Skeletal muscle satellite cell (primary cell): ENCODE results near the gene MYO7B.
A peak's percentile ranks its signal among the peaks of the same experiment; 100 is the strongest.
"Not testable (repeated sequence)": the region's sequence is repeated elsewhere in the genome, so short reads cannot be mapped to it uniquely, and the experiment has no call there.

Experiments
- H3K27me3 ChIP-seq: 2 replicates; pipeline ENCODE4 v1.7.0; 2013; ENCODE audit warnings: low read length; ENCODE audit not compliant: control insufficient read depth, insufficient read depth
- H3K36me3 ChIP-seq: 2 replicates; pipeline ENCODE4 v1.7.0; 2013; ENCODE audit warnings: mild to moderate bottlenecking, control low read depth, low read length; ENCODE audit not compliant: insufficient read depth
- H3K4me1 ChIP-seq: 2 replicates; pipeline ENCODE4 v1.7.0; 2013; ENCODE audit warnings: low read length; ENCODE audit not compliant: control insufficient read depth, insufficient read depth
- H3K4me2 ChIP-seq: 2 replicates; pipeline ENCODE4 v1.7.0; 2013; ENCODE audit warnings: mild to moderate bottlenecking, low read length
- H3K4me3 ChIP-seq: 2 replicates; pipeline ENCODE4 v1.7.0; 2013; ENCODE audit warnings: low read length
- H3K9ac ChIP-seq: 2 replicates; pipeline ENCODE4 v1.7.0; 2013; ENCODE audit warnings: mild to moderate bottlenecking, low read depth, low read length, moderate library complexity
- H3K9me3 ChIP-seq: replicated peaks from 2 replicates; pipeline ENCODE4 v1.7.0; 2013; ENCODE audit warnings: mild to moderate bottlenecking, control low read depth, low read length

Gene MYO7B

GRCh38 chr2:127568128-127568527 is 32.6 kb downstream of the MYO7B start:
- Histone ChIP-seq H3K9ac (no peak overlapping the region), H3K4me2 (peak overlapping the region; percentile 12), H3K4me1 (peaks cover 35% of the 10 kb centered on the region), H3K27me3 (no peaks in the 10 kb centered on the region), H3K9me3 (no peaks in the 10 kb centered on the region), H3K4me3 (no peak overlapping the region), H3K36me3 (no peaks in the 10 kb centered on the region)

- Histone ChIP-seq H3K36me3 (no peaks in the 10 kb centered on the region), H3K9ac (no peak overlapping the region), H3K27me3 (no peaks in the 10 kb centered on the region), H3K4me1 (peaks cover 35% of the 10 kb centered on the region), H3K4me2 (peak overlapping the region; percentile 55), H3K9me3 (no peaks in the 10 kb centered on the region), H3K4me3 (no peak overlapping the region)
Measured at GRCh38 chr2:127569666-127570065, 34.2 kb downstream of the MYO7B start.

- H3K9me3 ChIP-seq, result no peaks in the 10 kb centered on the region
- no peaks in the 10 kb centered on the region for H3K36me3 ChIP-seq
- H3K27me3 ChIP-seq, result no peaks in the 10 kb centered on the region
- H3K4me2 ChIP-seq, result peak overlapping the region; percentile 55
- no peak overlapping the region for H3K4me3 ChIP-seq
- H3K9ac ChIP-seq, result peak overlapping the region; percentile 13
- peaks cover 35% of the 10 kb centered on the region for H3K4me1 ChIP-seq
Measured at GRCh38 chr2:127570282-127571250, 35.1 kb downstream of the MYO7B start.

GRCh38 chr2:127572352-127572751 is 36.9 kb downstream of the MYO7B start:
- not testable (repeated sequence) for H3K36me3 ChIP-seq, H3K27me3 ChIP-seq, H3K4me3 ChIP-seq, H3K4me2 ChIP-seq, H3K9ac ChIP-seq, H3K9me3 ChIP-seq
- H3K4me1 ChIP-seq, result peaks cover 50% of the 10 kb centered on the region

- Histone ChIP-seq H3K36me3 (no peaks in the 10 kb centered on the region), H3K9me3 (no peaks in the 10 kb centered on the region), H3K4me1 (peaks cover 49% of the 10 kb centered on the region), H3K9ac (no peak overlapping the region), H3K27me3 (no peaks in the 10 kb centered on the region), H3K4me2 (no peak overlapping the region), H3K4me3 (no peak overlapping the region)
Measured at GRCh38 chr2:127572841-127573240, 37.4 kb downstream of the MYO7B start.

- Histone ChIP-seq H3K9me3 (no peaks in the 10 kb centered on the region), H3K36me3 (no peaks in the 10 kb centered on the region), H3K4me1 (peaks cover 44% of the 10 kb centered on the region), H3K9ac (no peak overlapping the region), H3K4me3 (no peak overlapping the region), H3K27me3 (no peaks in the 10 kb centered on the region), H3K4me2 (no peak overlapping the region)
Measured at GRCh38 chr2:127573298-127573697, 37.8 kb downstream of the MYO7B start.

GRCh38 chr2:127573771-127574170 is 38.3 kb downstream of the MYO7B start:
- H3K4me2 ChIP-seq, result no peak overlapping the region
- no peaks in the 10 kb centered on the region for H3K36me3 ChIP-seq
- H3K9me3 ChIP-seq, result no peaks in the 10 kb centered on the region
- no peak overlapping the region for H3K9ac ChIP-seq
- no peaks in the 10 kb centered on the region for H3K27me3 ChIP-seq
- H3K4me1 ChIP-seq, result peaks cover 40% of the 10 kb centered on the region
- no peak overlapping the region for H3K4me3 ChIP-seq

- Histone ChIP-seq H3K4me3 (no peak overlapping the region), H3K9me3 (no peaks in the 10 kb centered on the region), H3K9ac (no peak overlapping the region), H3K36me3 (no peaks in the 10 kb centered on the region), H3K4me1 (peaks cover 31% of the 10 kb centered on the region), H3K27me3 (no peaks in the 10 kb centered on the region), H3K4me2 (no peak overlapping the region)
Measured at GRCh38 chr2:127574656-127575055, 39.2 kb downstream of the MYO7B start.

- Histone ChIP-seq H3K36me3 (no peaks in the 10 kb centered on the region), H3K9me3 (no peaks in the 10 kb centered on the region), H3K4me3 (no peak overlapping the region), H3K4me2 (no peak overlapping the region), H3K9ac (no peak overlapping the region), H3K27me3 (no peaks in the 10 kb centered on the region), H3K4me1 (peaks cover 24% of the 10 kb centered on the region)
Measured at GRCh38 chr2:127575185-127575765, 39.8 kb downstream of the MYO7B start.

GRCh38 chr2:127575941-127576432 is 40.5 kb downstream of the MYO7B start:
- H3K4me1 ChIP-seq, result peaks cover 17% of the 10 kb centered on the region
- H3K4me2 ChIP-seq, result peak overlapping the region; percentile 58
- no peaks in the 10 kb centered on the region for H3K36me3 ChIP-seq
- H3K27me3 ChIP-seq, result no peaks in the 10 kb centered on the region
- no peak overlapping the region for H3K4me3 ChIP-seq
- no peaks in the 10 kb centered on the region for H3K9me3 ChIP-seq
- peak overlapping the region; percentile 2 for H3K9ac ChIP-seq

- Histone ChIP-seq H3K4me3 (no peak overlapping the region), H3K9me3 (no peaks in the 10 kb centered on the region), H3K9ac (peak overlapping the region; percentile 2), H3K36me3 (no peaks in the 10 kb centered on the region), H3K4me2 (peak overlapping the region; percentile 58), H3K4me1 (peaks cover 15% of the 10 kb centered on the region), H3K27me3 (no peaks in the 10 kb centered on the region)
Measured at GRCh38 chr2:127576433-127577207, 41.1 kb downstream of the MYO7B start.
